ENCODE measurements around the gene PITPNC1. TPM values are rescaled to one million over a fixed set of nuclear protein-coding genes. Genes with fewer than 3 reads are reported as not detected.

PITPNC1 gene
- total RNA-seq, 4 donors from 2014 or later, result 2.3 to 8.6 (median 4.3) TPM

DNA sequence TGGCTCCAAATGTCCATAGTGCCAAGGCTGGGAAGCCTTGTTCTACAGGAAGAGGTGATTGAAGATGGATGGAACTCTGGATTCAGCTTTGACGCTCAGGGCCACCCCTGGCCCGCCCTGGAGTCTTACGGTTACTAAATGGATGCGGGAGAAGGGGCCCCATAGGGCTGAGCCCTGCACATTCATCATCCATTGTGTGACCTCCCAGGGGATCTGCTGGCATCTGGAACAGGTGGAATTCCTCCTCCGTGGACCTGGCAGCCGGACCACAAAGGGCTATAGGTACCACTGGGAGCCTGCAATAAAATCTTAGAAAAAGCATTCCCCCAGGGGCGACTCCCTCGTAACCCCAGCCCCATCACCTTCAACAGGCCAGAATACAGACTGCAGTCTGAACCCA lies 259.2 kb downstream of the PITPNC1 start:
- TF ChIP-seq POLR2A (IDR thresholded peaks at IDR 0.05), result no peak
- TF ChIP-seq, protein P1, sequence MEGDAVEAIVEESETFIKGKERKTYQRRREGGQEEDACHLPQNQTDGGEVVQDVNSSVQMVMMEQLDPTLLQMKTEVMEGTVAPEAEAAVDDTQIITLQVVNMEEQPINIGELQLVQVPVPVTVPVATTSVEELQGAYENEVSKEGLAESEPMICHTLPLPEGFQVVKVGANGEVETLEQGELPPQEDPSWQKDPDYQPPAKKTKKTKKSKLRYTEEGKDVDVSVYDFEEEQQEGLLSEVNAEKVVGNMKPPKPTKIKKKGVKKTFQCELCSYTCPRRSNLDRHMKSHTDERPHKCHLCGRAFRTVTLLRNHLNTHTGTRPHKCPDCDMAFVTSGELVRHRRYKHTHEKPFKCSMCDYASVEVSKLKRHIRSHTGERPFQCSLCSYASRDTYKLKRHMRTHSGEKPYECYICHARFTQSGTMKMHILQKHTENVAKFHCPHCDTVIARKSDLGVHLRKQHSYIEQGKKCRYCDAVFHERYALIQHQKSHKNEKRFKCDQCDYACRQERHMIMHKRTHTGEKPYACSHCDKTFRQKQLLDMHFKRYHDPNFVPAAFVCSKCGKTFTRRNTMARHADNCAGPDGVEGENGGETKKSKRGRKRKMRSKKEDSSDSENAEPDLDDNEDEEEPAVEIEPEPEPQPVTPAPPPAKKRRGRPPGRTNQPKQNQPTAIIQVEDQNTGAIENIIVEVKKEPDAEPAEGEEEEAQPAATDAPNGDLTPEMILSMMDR (IDR thresholded peaks at IDR 0.05 in 4 of 5, conservative IDR thresholded peaks at IDR 0.05 in 1 of 5), result no peak
- no peak overlapping the region for H3K4me3 ChIP-seq
- H3K4me1 ChIP-seq, result no peaks in the 10 kb centered on the region
- in situ Hi-C loops (cut with MboI; ENCODE audit: low sequenced_read_pairs in 4 of 4), result no loop called here
- no peaks in the 10 kb centered on the region for H3K36me3 ChIP-seq
- DNase-seq (no peak), ATAC-seq (no peak)
- no peaks in the 10 kb centered on the region for H3K27me3 ChIP-seq
- intact Hi-C loops (cut with DNase I; ENCODE audit: low total_unique reads), result loop anchor here (1.0 kb wide), 1 partner anchor 18 kb away; no protein-coding TSS in a partner anchor
- no peaks in the 10 kb centered on the region for H3K9me3 ChIP-seq
- no peak overlapping the region for H3K27ac ChIP-seq

DNA sequence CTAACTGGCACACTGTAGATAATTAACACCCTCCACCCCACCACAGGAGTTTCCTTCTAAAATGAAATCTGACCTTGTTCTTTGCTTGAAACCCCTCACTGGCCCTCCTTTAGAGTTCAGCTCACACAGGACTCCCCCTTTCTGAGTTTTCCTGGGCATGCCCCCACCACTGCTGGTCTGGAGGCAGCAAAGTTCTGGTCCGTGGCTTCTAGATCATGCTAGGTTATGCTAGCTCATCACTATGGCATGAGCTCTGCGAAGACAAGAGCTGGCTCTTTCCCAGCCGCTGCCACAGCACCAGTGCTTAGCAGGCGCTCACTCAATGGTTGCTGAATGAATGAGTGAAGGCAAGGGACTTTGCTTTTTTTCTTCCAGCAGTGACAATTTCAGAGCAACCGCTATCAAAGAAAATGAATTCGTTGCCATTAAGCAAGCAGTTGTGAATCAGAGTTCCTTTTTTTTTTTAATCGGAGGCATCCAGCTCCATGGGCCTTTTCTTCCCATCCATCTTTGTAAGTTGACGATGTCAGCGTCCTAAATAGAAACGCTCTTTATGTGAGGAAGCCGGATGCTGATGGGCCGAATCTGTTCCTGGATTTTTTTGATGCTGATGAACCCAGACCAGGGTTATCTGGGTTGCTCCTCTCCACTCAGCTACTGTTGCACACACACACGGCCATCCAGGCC lies 259.9 kb downstream of the PITPNC1 start:
- no peak for ATAC-seq
- Histone ChIP-seq H3K4me3 (no peak overlapping the region), H3K9me3 (no peaks in the 10 kb centered on the region), H3K36me3 (no peaks in the 10 kb centered on the region), H3K27ac (no peak overlapping the region), H3K4me1 (no peaks in the 10 kb centered on the region), H3K27me3 (no peaks in the 10 kb centered on the region)
- DNase-seq, result no peak
- TF ChIP-seq, protein P1 (IDR thresholded peaks at IDR 0.05 in 4 of 5, conservative IDR thresholded peaks at IDR 0.05 in 1 of 5), result no peak
- intact Hi-C loops (cut with DNase I; ENCODE audit: low total_unique reads) (loop anchor here (1.0 kb wide), 1 partner anchor 17 kb away; no protein-coding TSS in a partner anchor), in situ Hi-C loops (cut with MboI; ENCODE audit: low sequenced_read_pairs in 4 of 4) (no loop called here)

DNA sequence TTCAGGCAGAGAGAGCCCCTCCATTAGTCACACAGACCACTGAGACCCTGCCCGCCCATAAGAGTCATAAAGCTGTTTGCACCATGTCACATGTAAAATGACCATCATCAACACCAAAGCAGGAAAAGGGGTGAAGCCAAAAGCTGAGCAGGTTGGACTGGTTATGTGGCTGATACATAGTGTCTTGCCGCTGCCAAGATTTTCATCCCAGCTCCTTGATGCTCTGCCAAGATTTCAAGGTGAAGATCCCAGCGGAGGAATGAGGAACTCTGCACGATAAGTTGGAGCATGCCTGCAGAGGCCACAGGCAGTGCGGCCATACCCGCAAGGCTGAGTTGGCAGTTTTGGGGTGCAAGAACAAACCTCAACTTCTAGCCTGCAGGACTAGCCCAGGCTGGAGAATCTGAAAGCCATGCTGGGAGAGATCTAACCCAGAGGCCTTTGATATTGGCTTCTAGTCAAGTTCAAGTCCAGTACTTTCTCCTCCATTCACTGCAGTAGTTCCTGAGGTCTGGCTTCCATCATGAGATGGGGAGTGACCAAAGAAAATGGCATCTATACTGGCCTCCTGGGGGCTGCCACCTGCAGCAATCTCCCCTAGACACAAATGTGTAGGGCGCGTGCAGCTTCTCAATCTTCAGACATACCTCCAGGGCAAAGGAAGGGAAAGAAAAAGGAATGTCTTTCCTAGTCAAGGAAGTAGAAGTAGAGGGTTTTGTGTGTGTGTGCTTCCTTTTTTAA lies 261.0 kb downstream of the PITPNC1 start:
- no peak overlapping the region for H3K4me3 ChIP-seq
- no peaks in the 10 kb centered on the region for H3K9me3 ChIP-seq
- in situ Hi-C loops (cut with MboI; ENCODE audit: low sequenced_read_pairs in 4 of 4) (no loop called here), intact Hi-C loops (cut with DNase I; ENCODE audit: low total_unique reads) (no loop called here)
- no peaks in the 10 kb centered on the region for H3K4me1 ChIP-seq
- DNase-seq (no peak), ATAC-seq (no peak)
- H3K36me3 ChIP-seq, result no peaks in the 10 kb centered on the region
- no peak for TF ChIP-seq POLR2A (IDR thresholded peaks at IDR 0.05)
- TF ChIP-seq, protein P1 (IDR thresholded peaks at IDR 0.05 in 4 of 5, conservative IDR thresholded peaks at IDR 0.05 in 1 of 5), result no peak
- H3K27me3 ChIP-seq, result no peaks in the 10 kb centered on the region
- no peak overlapping the region for H3K27ac ChIP-seq

DNA sequence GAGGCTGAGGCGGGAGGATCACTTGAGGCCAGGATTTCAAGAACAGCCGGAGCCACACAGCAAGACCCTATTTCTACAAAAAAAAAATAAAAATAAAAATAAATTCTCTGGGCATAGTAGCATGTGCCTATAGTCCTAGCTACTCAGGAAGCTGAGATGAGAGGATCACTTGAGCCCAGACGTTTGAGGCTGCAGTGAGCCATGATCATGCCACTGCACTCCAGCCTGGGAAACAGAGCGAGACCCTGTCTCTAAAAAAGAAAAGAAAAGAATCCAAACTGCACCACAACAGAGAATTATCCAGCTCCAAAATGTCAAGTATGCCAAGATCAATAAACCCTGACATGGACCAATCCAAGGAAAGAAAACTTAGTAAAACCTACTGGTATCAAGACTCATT lies 261.8 kb downstream of the PITPNC1 start:
- Histone ChIP-seq H3K36me3 (no peaks in the 10 kb centered on the region), H3K4me3 (no peak overlapping the region), H3K27me3 (no peaks in the 10 kb centered on the region), H3K27ac (no peak overlapping the region), H3K9me3 (no peaks in the 10 kb centered on the region), H3K4me1 (no peaks in the 10 kb centered on the region)
- intact Hi-C loops (cut with DNase I; ENCODE audit: low total_unique reads) (no loop called here), in situ Hi-C loops (cut with MboI; ENCODE audit: low sequenced_read_pairs in 4 of 4) (no loop called here)
- TF ChIP-seq, protein P1 (IDR thresholded peaks at IDR 0.05 in 4 of 5, conservative IDR thresholded peaks at IDR 0.05 in 1 of 5), result no peak
- TF ChIP-seq POLR2A (IDR thresholded peaks at IDR 0.05), result no peak
- ATAC-seq (no peak), DNase-seq (no peak)

Data from gastrocnemius medialis (tissue), 4 donors.